ENCODE measurements around the gene NMNAT2. TPM values are rescaled to one million over a fixed set of nuclear protein-coding genes. Genes with fewer than 3 reads are reported as not detected.

NMNAT2 gene
- total RNA-seq, 1 donor from 2014 or later: 0.50 TPM

DNA sequence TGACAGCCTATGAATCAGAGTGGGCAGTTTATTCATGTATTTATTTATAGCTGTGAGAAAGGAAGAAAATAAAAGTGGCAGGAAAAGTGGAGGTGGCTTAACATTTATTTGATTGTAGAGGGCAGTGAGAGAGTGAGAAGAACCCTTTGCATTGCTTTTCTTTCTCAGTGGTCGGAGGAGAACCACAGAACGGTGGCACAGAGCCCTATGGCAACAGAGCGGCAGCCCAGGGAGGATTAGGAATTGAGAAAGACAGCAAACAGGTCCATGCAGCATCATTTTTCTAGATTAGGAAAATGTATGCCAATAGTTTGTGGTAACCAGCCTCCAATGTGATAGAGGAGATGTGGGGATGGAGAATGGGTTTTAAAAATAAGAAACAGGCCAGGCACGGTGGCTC, 53.1 kb downstream of the NMNAT2 start:
- H3K27me3 ChIP-seq (ENCODE audit: insufficient read depth, low read length): peaks cover 10% of the 10 kb centered on the region
- H4K20me1 ChIP-seq (ENCODE audit: insufficient read depth, low read length): no peaks in the 10 kb centered on the region
- no peak overlapping the region for H3K9ac ChIP-seq (ENCODE audit: low read length)
- H3K36me3 ChIP-seq (ENCODE audit: insufficient read depth, low read length): no peaks in the 10 kb centered on the region
- no peak overlapping the region for H3K4me3 ChIP-seq (ENCODE audit: insufficient read depth, low read depth, low read length)
- no peak for TF ChIP-seq EZH2 (IDR thresholded peaks at IDR 0.05; ENCODE audit: insufficient read depth, low read length)
- TF ChIP-seq, protein P1, sequence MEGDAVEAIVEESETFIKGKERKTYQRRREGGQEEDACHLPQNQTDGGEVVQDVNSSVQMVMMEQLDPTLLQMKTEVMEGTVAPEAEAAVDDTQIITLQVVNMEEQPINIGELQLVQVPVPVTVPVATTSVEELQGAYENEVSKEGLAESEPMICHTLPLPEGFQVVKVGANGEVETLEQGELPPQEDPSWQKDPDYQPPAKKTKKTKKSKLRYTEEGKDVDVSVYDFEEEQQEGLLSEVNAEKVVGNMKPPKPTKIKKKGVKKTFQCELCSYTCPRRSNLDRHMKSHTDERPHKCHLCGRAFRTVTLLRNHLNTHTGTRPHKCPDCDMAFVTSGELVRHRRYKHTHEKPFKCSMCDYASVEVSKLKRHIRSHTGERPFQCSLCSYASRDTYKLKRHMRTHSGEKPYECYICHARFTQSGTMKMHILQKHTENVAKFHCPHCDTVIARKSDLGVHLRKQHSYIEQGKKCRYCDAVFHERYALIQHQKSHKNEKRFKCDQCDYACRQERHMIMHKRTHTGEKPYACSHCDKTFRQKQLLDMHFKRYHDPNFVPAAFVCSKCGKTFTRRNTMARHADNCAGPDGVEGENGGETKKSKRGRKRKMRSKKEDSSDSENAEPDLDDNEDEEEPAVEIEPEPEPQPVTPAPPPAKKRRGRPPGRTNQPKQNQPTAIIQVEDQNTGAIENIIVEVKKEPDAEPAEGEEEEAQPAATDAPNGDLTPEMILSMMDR (IDR thresholded peaks at IDR 0.05; ENCODE audit: insufficient read depth, low read depth, low read length): no peak
- H3K4me2 ChIP-seq (ENCODE audit: low read length): no peak overlapping the region
- DNase-seq (ENCODE audit: low read depth) (no peak), FAIRE-seq (no peak)
- no peaks in the 10 kb centered on the region for H3K9me3 Mint-ChIP-seq (ENCODE audit: unreplicated experiment)
- no peak overlapping the region for H3K27ac ChIP-seq (ENCODE audit: low read depth, low read length)
- H3K9me3 ChIP-seq (ENCODE audit: insufficient read depth, low read depth, low read length): no peaks in the 10 kb centered on the region
- no peaks in the 10 kb centered on the region for H3K4me1 ChIP-seq (ENCODE audit: insufficient read depth, low read length)
- H3K4me3 Mint-ChIP-seq (ENCODE audit: unreplicated experiment): no peak overlapping the region
- no peaks in the 10 kb centered on the region for H3K36me3 Mint-ChIP-seq (ENCODE audit: low read depth, unreplicated experiment)
- H3K4me1 Mint-ChIP-seq (ENCODE audit: low read depth, unreplicated experiment): no peaks in the 10 kb centered on the region
- H3K27me3 Mint-ChIP-seq (ENCODE audit: low read depth, unreplicated experiment): peaks cover 8% of the 10 kb centered on the region
- H3K27ac Mint-ChIP-seq (ENCODE audit: unreplicated experiment): no peak overlapping the region
- H2AFZ ChIP-seq (ENCODE audit: low read depth, low read length): no peak overlapping the region
- H3K79me2 ChIP-seq (ENCODE audit: insufficient read depth, low read length): no peaks in the 10 kb centered on the region

DNA sequence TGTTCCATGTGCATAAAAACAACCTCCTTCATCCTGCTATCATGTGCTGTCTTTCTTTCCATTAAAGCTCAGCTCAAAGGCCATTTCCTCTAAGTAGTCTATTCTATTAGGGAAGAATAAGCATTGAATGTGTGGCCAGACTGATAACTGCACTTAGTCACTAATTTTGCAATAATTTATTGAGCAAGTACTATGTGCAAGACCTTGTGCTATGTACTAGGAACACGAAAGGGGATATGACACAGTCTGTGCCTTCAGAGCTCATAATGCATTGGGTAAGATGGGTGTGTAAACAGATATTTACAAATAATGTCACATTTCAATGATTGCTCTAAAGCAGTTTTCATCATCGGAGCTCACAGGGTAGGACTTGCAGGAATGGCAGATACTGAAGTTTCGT, 54.2 kb downstream of the NMNAT2 start:
- Histone ChIP-seq H3K27ac (ENCODE audit: low read depth, low read length) (no peak overlapping the region), H3K4me3 (ENCODE audit: insufficient read depth, low read depth, low read length) (no peak overlapping the region), H3K79me2 (ENCODE audit: insufficient read depth, low read length) (no peaks in the 10 kb centered on the region), H3K4me1 (ENCODE audit: insufficient read depth, low read length) (no peaks in the 10 kb centered on the region), H4K20me1 (ENCODE audit: insufficient read depth, low read length) (no peaks in the 10 kb centered on the region), H3K4me2 (ENCODE audit: low read length) (no peak overlapping the region), H2AFZ (ENCODE audit: low read depth, low read length) (no peak overlapping the region), H3K9me3 (ENCODE audit: insufficient read depth, low read depth, low read length) (no peaks in the 10 kb centered on the region), H3K36me3 (ENCODE audit: insufficient read depth, low read length) (no peaks in the 10 kb centered on the region), H3K27me3 (ENCODE audit: insufficient read depth, low read length) (peaks cover 16% of the 10 kb centered on the region), H3K9ac (ENCODE audit: low read length) (no peak overlapping the region)
- FAIRE-seq (no peak), DNase-seq (ENCODE audit: low read depth) (no peak)
- Mint-ChIP-seq H3K4me1 (ENCODE audit: low read depth, unreplicated experiment) (no peaks in the 10 kb centered on the region), H3K9me3 (ENCODE audit: unreplicated experiment) (no peaks in the 10 kb centered on the region), H3K27me3 (ENCODE audit: low read depth, unreplicated experiment) (peaks cover 10% of the 10 kb centered on the region), H3K4me3 (ENCODE audit: unreplicated experiment) (no peak overlapping the region), H3K27ac (ENCODE audit: unreplicated experiment) (no peak overlapping the region), H3K36me3 (ENCODE audit: low read depth, unreplicated experiment) (no peaks in the 10 kb centered on the region)
- TF ChIP-seq EZH2 (IDR thresholded peaks at IDR 0.05; ENCODE audit: insufficient read depth, low read length): no peak

DNA sequence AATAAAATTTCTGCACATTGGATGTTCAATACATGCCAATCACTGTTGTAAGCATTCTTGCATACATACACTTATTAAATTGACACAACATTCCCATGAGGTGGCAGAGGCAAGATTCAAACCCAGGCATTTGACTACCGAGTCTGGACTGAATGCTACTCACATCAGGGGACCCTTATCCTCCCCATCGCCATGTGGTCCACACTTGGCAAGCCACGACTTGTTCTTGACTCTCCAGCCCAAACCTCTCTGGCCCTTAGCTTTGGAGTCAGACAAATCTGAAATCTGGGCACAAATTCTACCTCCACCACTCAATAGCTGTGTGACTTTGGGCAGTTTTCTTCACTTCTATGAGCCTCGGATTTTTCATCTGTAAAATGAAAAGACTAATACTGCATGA, 57.1 kb downstream of the NMNAT2 start:
- Mint-ChIP-seq H3K4me1 (ENCODE audit: low read depth, unreplicated experiment) (no peaks in the 10 kb centered on the region), H3K27ac (ENCODE audit: unreplicated experiment) (no peak overlapping the region), H3K27me3 (ENCODE audit: low read depth, unreplicated experiment) (peaks cover 7% of the 10 kb centered on the region), H3K9me3 (ENCODE audit: unreplicated experiment) (no peaks in the 10 kb centered on the region), H3K36me3 (ENCODE audit: low read depth, unreplicated experiment) (no peaks in the 10 kb centered on the region), H3K4me3 (ENCODE audit: unreplicated experiment) (no peak overlapping the region)
- TF ChIP-seq, protein P1 (IDR thresholded peaks at IDR 0.05; ENCODE audit: insufficient read depth, low read depth, low read length): no peak
- no peak for TF ChIP-seq EZH2 (IDR thresholded peaks at IDR 0.05; ENCODE audit: insufficient read depth, low read length)
- Histone ChIP-seq H3K4me2 (ENCODE audit: low read length) (no peak overlapping the region), H3K4me1 (ENCODE audit: insufficient read depth, low read length) (no peaks in the 10 kb centered on the region), H3K36me3 (ENCODE audit: insufficient read depth, low read length) (no peaks in the 10 kb centered on the region), H4K20me1 (ENCODE audit: insufficient read depth, low read length) (no peaks in the 10 kb centered on the region), H3K4me3 (ENCODE audit: insufficient read depth, low read depth, low read length) (no peak overlapping the region), H3K27me3 (ENCODE audit: insufficient read depth, low read length) (peaks cover 15% of the 10 kb centered on the region), H3K27ac (ENCODE audit: low read depth, low read length) (no peak overlapping the region), H3K9me3 (ENCODE audit: insufficient read depth, low read depth, low read length) (no peaks in the 10 kb centered on the region), H3K9ac (ENCODE audit: low read length) (no peak overlapping the region), H2AFZ (ENCODE audit: low read depth, low read length) (no peak overlapping the region), H3K79me2 (ENCODE audit: insufficient read depth, low read length) (no peaks in the 10 kb centered on the region)
- FAIRE-seq (no peak), DNase-seq (ENCODE audit: low read depth) (no peak)
